Caco-2 (cell line): ENCODE measurements around the gene LDB3. TPM values are rescaled to one million over a fixed set of nuclear protein-coding genes. Genes with fewer than 3 reads are reported as not detected.

Experiments
- BruUV-seq: library from RNA; stranded (reverse); fragments of 400-500 nt; replicated peaks from 2 replicates; lab custom pipeline; 2021; lab: Mats Ljungman, UMichigan
- CTCF ChIA-PET: fragments of 300-600 bp; sonication (Branson Sonifier 250); formaldehyde crosslinking; loops from one replicate; lab custom pipeline; 2022; ENCODE audit warnings: antibody characterized with exemption; lab: Charles Lee
- POLR2A ChIA-PET: fragments of 300-600 bp; sonication (Branson Sonifier 250); formaldehyde crosslinking; loops from one replicate; lab custom pipeline; 2022; ENCODE audit warnings: antibody characterized with exemption; lab: Charles Lee
- DNase-seq, 2 experiments: peaks; one replicate each; pipeline versions ENCODE4 v3.0.0 to v3.0.0-alpha.2; 2020 to 2022
- H3K27me3 ChIP-seq: replicated peaks from 2 replicates; pipeline ENCODE4 v1.6.0; 2011; ENCODE audit warnings: low read length; ENCODE audit not compliant: control insufficient read depth, insufficient read depth
- H3K36me3 ChIP-seq: 2 replicates; pipeline ENCODE4 v1.5.1; 2011; ENCODE audit warnings: low read length; ENCODE audit not compliant: control insufficient read depth, insufficient read depth
- H3K4me1 ChIP-seq: fragments of 250-450 bp; sonication (Bioruptor Pico); 2 replicates; pipeline ENCODE4 v1.5.1; 2020; ENCODE audit warnings: mild to moderate bottlenecking
- H3K4me3 ChIP-seq: 2 replicates; pipeline ENCODE4 v1.5.1; 2011; ENCODE audit warnings: low read depth, mild to moderate bottlenecking, control low read depth, low read length
- H3K9me3 ChIP-seq: fragments of 250-450 bp; sonication (Bioruptor Pico); 2 replicates; pipeline ENCODE4 v1.5.1; 2020; ENCODE audit warnings: mild to moderate bottlenecking, moderate library complexity
- H3K27ac Mint-ChIP-seq: one replicate; pipeline ENCODE4 v1.8.0; 2022; ENCODE audit warnings: mixed read lengths; ENCODE audit not compliant: unreplicated experiment
- H3K27me3 Mint-ChIP-seq: one replicate; pipeline ENCODE4 v1.8.0; 2022; ENCODE audit warnings: mixed read lengths; ENCODE audit not compliant: insufficient read depth, unreplicated experiment
- H3K36me3 Mint-ChIP-seq: one replicate; pipeline ENCODE4 v1.8.0; 2022; ENCODE audit warnings: mild to moderate bottlenecking, mixed read lengths; ENCODE audit not compliant: insufficient read depth, unreplicated experiment
- H3K4me1 Mint-ChIP-seq: one replicate; pipeline ENCODE4 v1.8.0; 2022; ENCODE audit warnings: low read depth, mixed read lengths; ENCODE audit not compliant: unreplicated experiment
- H3K4me3 Mint-ChIP-seq: one replicate; pipeline ENCODE4 v1.8.0; 2022; ENCODE audit warnings: mild to moderate bottlenecking, moderate library complexity, mixed read lengths; ENCODE audit not compliant: unreplicated experiment
- H3K9me3 Mint-ChIP-seq: one replicate; pipeline ENCODE4 v1.8.0; 2022; ENCODE audit warnings: mixed read lengths; ENCODE audit not compliant: unreplicated experiment
- intact Hi-C: fragments of 100-400 bp; cut with micrococcal nuclease; formaldehyde crosslinking; loops from one replicate; pipeline ENCODE4 v1.10.0; 2022; ENCODE audit not compliant: unreplicated experiment
- total RNA-seq: library from RNA; stranded (reverse); gene quantifications from 2 replicates; pipeline ENCODE4 v1.2.3, GENCODE V29; 2022
- TF ChIP-seq, protein P1 (sequence below), 2 experiments: fragments of 200-600 bp in 1 of 2; IDR thresholded peaks; 1 replicate in 1 of 2; 2 replicates in 1 of 2; pipeline versions ENCODE4 v1.5.1 to v1.8.0; 2011 to 2022; ENCODE audit warnings: antibody characterized with exemption in 1 of 2, control low read depth in 1 of 2, inconsistent platforms in 1 of 2, low read depth in 1 of 2, low read length in 1 of 2, mild to moderate bottlenecking in 1 of 2, moderate library complexity in 1 of 2; ENCODE audit not compliant: insufficient read depth in 1 of 2, severe bottlenecking in 1 of 2, unreplicated experiment in 1 of 2

Gene LDB3
- total RNA-seq, 1 experiment from 2014 or later: 0.09 TPM

DNA sequence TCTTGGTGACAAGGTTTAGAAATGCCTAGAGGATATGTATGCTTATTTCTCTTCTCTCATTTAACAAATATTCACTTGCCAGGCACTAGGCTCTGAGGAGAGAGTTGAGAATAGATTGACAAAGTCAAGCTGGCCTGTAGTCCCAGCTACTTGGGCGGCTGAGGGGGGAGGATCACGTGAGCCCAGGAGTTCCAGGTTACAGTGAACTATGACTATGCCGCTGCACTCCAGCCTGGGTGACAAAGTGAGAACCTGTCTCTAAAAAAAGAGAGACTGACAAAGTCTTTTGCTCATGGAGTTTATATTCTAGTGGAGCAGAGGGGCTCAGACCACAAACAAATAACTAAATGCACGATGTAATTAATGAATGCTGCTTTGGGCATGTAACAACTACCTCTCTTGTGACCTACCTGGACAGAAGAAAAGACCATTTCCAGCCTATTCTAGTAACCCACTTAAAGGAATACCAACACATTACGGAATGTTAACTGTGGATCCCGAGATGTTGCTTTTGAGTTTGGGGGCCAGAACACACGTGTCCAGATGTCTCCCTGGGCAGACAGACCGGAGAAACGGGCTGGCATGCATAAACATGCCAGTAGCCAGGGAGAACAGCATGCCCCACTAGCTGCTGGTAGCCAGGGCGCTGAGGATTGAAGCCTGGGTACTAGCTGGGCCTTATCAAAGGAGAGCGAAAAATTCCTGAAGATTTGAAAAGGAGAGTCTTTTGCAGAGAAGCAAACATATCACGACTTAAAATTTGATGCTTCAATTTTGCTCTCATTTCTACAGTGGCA, 85.5 kb downstream of the LDB3 start:
- Histone ChIP-seq H3K4me1 (peaks cover 20% of the 10 kb centered on the region), H3K4me3 (no peak overlapping the region), H3K9me3 (no peaks in the 10 kb centered on the region), H3K27me3 (no peaks in the 10 kb centered on the region), H3K36me3 (no peaks in the 10 kb centered on the region)
- Mint-ChIP-seq H3K4me3 (no peak overlapping the region), H3K27me3 (no peaks in the 10 kb centered on the region), H3K9me3 (no peaks in the 10 kb centered on the region), H3K4me1 (peaks cover 28% of the 10 kb centered on the region), H3K36me3 (peaks cover 23% of the 10 kb centered on the region), H3K27ac (no peak overlapping the region)
- DNase-seq: no peak
- TF ChIP-seq, protein P1, sequence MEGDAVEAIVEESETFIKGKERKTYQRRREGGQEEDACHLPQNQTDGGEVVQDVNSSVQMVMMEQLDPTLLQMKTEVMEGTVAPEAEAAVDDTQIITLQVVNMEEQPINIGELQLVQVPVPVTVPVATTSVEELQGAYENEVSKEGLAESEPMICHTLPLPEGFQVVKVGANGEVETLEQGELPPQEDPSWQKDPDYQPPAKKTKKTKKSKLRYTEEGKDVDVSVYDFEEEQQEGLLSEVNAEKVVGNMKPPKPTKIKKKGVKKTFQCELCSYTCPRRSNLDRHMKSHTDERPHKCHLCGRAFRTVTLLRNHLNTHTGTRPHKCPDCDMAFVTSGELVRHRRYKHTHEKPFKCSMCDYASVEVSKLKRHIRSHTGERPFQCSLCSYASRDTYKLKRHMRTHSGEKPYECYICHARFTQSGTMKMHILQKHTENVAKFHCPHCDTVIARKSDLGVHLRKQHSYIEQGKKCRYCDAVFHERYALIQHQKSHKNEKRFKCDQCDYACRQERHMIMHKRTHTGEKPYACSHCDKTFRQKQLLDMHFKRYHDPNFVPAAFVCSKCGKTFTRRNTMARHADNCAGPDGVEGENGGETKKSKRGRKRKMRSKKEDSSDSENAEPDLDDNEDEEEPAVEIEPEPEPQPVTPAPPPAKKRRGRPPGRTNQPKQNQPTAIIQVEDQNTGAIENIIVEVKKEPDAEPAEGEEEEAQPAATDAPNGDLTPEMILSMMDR (IDR thresholded peaks at IDR 0.05; ENCODE audit: insufficient read depth in 1 of 2, low read depth in 1 of 2, low read length in 1 of 2, severe bottlenecking in 1 of 2, unreplicated experiment in 1 of 2): no peak
- POLR2A ChIA-PET: no interaction called here
- intact Hi-C loops: no loop called here
- no TSS peak for BruUV-seq
- CTCF ChIA-PET: no interaction called here

DNA sequence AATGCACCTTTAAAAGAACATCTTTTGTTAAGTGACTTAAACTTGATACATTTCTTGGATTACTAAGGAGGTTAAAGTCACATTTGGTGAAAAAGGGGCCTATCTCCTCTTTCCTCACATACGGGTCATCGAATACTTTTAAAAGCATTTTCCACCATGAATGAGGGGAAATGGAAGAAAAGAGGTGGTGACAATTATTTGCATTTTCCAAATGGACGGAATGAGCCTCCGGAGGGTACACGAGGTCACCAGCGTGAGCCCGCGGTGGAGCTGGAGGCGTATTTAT, 87.1 kb downstream of the LDB3 start:
- H3K27ac Mint-ChIP-seq: peak overlapping the region; percentile 85
- Histone ChIP-seq H3K4me3 (peak overlapping the region; percentile 63), H3K4me1 (peaks cover 28% of the 10 kb centered on the region), H3K9me3 (no peaks in the 10 kb centered on the region), H3K27me3 (no peaks in the 10 kb centered on the region), H3K36me3 (no peaks in the 10 kb centered on the region)
- no peak for DNase-seq
- peaks cover 23% of the 10 kb centered on the region for H3K36me3 Mint-ChIP-seq
- BruUV-seq: no TSS peak
- intact Hi-C loops: loop anchor here (1.0 to 5.0 kb wide), 3 partner anchors 43 to 142 kb away; no protein-coding TSS in a partner anchor
- no peaks in the 10 kb centered on the region for H3K27me3 Mint-ChIP-seq
- peak overlapping the region; percentile 76 for H3K4me3 Mint-ChIP-seq
- POLR2A ChIA-PET: interaction anchor here (1.5 kb wide), 1 partner anchor 43 kb away, joined by 8 read pairs; no protein-coding TSS in a partner anchor
- no peaks in the 10 kb centered on the region for H3K9me3 Mint-ChIP-seq
- H3K4me1 Mint-ChIP-seq: peaks cover 37% of the 10 kb centered on the region
- TF ChIP-seq, protein P1 (IDR thresholded peaks at IDR 0.05; ENCODE audit: insufficient read depth in 1 of 2, low read depth in 1 of 2, low read length in 1 of 2, severe bottlenecking in 1 of 2, unreplicated experiment in 1 of 2): no peak
- CTCF ChIA-PET: interaction anchor here (0.6 to 0.9 kb wide), 2 partner anchors 184 to 211 kb away, joined by 3 to 5 read pairs; no protein-coding TSS in a partner anchor

DNA sequence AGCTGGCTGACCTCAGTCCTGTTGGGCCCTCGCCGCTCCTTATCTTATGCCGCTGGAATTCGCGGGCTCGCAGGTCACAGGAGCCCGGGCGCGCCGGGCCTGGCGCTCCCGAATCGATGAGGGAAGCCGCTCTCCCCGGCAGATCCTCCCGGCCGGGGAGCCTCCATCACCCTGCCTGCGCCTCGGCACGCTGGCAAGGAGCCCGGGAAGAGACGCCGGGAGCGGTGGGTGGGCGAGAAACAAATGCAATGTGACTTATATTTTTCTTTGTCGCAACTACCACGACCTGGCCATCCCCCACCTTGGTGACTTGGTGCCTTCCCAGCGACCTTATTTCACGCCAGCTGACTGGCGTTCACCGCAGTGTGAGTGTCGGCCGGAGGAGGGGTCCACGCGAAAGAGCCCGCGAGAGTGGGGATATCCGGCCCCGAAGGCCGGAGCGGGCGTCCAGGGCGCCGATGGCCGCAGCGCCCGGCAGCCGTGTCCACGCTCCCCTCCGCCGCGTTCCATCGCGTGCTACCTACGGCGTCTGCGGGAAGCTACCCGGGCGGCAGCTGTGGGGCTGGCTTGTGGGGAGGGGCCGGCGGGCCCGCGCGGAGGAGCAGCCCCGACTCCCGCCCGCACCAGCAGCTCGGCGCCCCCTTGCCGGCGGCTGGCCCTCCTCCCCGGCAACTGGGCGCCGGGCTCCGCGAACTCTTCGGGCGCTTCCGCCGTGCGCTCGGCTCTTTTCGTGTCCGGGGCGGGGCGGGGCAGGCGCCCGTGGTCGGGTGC, 87.6 kb downstream of the LDB3 start:
- ChIA-PET POLR2A (interaction anchor here (0.6 to 1.5 kb wide), 5 partner anchors 44 to 215 kb away, joined by 3 to 8 read pairs (median 5); no protein-coding TSS in a partner anchor), CTCF (interaction anchor here (0.6 to 0.9 kb wide), 2 partner anchors 184 to 211 kb away, joined by 3 to 5 read pairs; no protein-coding TSS in a partner anchor)
- H3K4me1 ChIP-seq: peaks cover 28% of the 10 kb centered on the region
- Mint-ChIP-seq H3K27ac (peak overlapping the region; percentile 85), H3K27me3 (no peaks in the 10 kb centered on the region), H3K4me1 (peaks cover 38% of the 10 kb centered on the region), H3K9me3 (no peaks in the 10 kb centered on the region), H3K4me3 (peak overlapping the region; percentile 76), H3K36me3 (peaks cover 23% of the 10 kb centered on the region)
- no peaks in the 10 kb centered on the region for H3K36me3 ChIP-seq
- H3K9me3 ChIP-seq: no peaks in the 10 kb centered on the region
- peak; percentile 88 to 92 for DNase-seq
- intact Hi-C loops: loop anchor here (1.0 to 5.0 kb wide), 3 partner anchors 44 to 141 kb away; no protein-coding TSS in a partner anchor
- TF ChIP-seq, protein P1 (IDR thresholded peaks at IDR 0.05; ENCODE audit: insufficient read depth in 1 of 2, low read depth in 1 of 2, low read length in 1 of 2, severe bottlenecking in 1 of 2, unreplicated experiment in 1 of 2): no peak
- no TSS peak for BruUV-seq
- H3K27me3 ChIP-seq: no peaks in the 10 kb centered on the region
- H3K4me3 ChIP-seq: peak overlapping the region; percentile 63
